ENCODE data around the gene ZBTB16. TPM values are rescaled to one million over a fixed set of nuclear protein-coding genes. Genes with fewer than 3 reads are reported as not detected.

The ZBTB16 gene
- total and polyA plus RNA-seq, 8 donors = 7.9 to 318 (median 55.3) TPM

DNA sequence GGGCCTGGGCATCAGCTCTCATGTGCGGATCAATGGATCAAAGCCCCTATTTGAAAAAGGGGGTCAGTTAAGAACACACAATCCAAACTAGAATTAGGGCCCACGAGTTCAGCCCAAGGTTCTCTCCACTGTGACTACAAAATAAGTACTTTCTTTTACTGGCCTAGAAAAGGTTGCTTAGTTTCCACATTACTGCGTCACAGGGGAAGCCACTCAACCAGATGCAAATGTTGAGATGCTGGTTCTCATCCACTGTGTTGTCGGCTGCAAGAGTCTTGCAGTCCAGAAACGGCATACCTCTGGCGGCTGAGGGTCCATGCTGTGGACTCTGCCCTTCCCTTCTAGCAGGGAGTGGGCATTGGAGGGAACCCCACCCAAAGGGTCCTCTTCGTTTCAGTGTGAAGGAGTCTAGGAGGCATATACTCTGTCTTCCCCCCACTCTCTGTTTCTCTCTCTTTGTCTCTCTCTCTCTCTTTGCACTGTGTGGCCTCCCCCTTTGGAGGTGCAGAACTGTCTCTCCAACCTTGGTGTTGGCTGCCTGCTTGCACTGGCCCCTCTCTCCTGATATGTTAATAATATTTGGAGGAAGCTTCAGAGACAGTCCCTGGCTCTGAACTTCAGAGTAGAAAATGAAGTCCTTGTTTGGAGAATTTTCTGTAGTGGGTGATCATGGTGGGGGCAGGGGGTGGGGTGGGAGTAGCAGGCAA, 137.6 kb downstream of the ZBTB16 start:
- Histone ChIP-seq H3K27me3 (no peaks in the 10 kb centered on the region), H3K36me3 (peaks cover 0 to 20% (median 18%) of the 10 kb centered on the region in 4 donors), H3K4me1 (peaks cover 57 to 90% (median 85%) of the 10 kb centered on the region in 4 donors), H3K4me3 (peak overlapping the region in 1 of 4 donors; percentile 7), H3K9me3 (no peaks in the 10 kb centered on the region), H3K27ac (peak overlapping the region; percentile 76 to 96 (median 88))
- intact Hi-C loops (cut with DNase I; ENCODE audit: low total_unique reads) = no loop called here
- TF ChIP-seq POLR2AphosphoS5 (IDR thresholded peaks at IDR 0.05) = peak; percentile 12 to 65 (median 35)
- peak; percentile 75 for TF ChIP-seq EP300 (IDR thresholded peaks at IDR 0.05)
- TF ChIP-seq, protein P1, sequence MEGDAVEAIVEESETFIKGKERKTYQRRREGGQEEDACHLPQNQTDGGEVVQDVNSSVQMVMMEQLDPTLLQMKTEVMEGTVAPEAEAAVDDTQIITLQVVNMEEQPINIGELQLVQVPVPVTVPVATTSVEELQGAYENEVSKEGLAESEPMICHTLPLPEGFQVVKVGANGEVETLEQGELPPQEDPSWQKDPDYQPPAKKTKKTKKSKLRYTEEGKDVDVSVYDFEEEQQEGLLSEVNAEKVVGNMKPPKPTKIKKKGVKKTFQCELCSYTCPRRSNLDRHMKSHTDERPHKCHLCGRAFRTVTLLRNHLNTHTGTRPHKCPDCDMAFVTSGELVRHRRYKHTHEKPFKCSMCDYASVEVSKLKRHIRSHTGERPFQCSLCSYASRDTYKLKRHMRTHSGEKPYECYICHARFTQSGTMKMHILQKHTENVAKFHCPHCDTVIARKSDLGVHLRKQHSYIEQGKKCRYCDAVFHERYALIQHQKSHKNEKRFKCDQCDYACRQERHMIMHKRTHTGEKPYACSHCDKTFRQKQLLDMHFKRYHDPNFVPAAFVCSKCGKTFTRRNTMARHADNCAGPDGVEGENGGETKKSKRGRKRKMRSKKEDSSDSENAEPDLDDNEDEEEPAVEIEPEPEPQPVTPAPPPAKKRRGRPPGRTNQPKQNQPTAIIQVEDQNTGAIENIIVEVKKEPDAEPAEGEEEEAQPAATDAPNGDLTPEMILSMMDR (IDR thresholded peaks at IDR 0.05) = no peak
- 57 to 79% (median 76%) methylated on average over 7 of the region's 7 CpGs for WGBS, 5 donors
- DNase-seq = peak in 1 of 2 donors; percentile 64

DNA sequence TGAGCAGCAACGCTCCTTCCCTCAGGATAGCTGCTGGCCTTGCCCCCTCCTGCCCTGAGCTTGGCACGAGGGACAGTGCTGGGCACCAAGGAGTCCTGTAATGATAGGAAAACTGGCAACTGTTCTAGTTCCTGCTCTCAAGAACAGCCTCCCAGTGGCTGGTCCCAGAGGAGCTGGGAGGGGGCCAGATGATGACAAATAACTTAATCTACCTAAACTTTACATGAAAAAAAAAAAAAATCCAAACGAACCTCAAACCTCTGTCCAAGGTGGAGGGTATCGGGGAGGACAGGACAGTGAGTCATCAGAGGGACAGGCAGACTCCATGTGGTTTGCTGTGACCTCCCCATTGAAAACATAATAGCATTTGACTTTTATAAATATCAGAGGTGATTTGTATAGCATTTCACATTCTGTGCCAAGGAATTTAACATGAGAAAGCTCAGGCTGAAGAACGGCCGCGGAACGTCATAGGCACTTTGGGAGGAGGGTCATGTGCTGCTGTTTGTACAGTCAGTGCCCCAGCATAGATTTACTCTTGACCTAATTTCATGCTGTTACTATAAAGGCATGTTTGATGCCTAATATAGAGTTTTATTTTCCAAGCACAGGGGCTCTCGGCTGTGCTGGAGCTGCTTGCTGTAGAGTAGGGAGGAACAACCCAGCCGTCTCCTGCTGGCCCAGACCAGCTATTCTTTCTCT, 138.4 kb downstream of the ZBTB16 start:
- Histone ChIP-seq H3K9me3 (no peaks in the 10 kb centered on the region), H3K36me3 (peaks cover 0 to 12% (median 11%) of the 10 kb centered on the region in 4 donors), H3K27me3 (no peaks in the 10 kb centered on the region), H3K4me1 (peaks cover 55 to 92% (median 80%) of the 10 kb centered on the region in 4 donors), H3K27ac (peak overlapping the region; percentile 76 to 96 (median 88)), H3K4me3 (peak overlapping the region in 1 of 4 donors; percentile 10)
- TF ChIP-seq POLR2AphosphoS5 (IDR thresholded peaks at IDR 0.05) = peak; percentile 79 to 98 (median 88)
- TF ChIP-seq EP300 (IDR thresholded peaks at IDR 0.05) = peak; percentile 98
- TF ChIP-seq, protein P1 (IDR thresholded peaks at IDR 0.05) = no peak
- peak in 1 of 4 donors; percentile 12 for TF ChIP-seq POLR2A (IDR thresholded peaks at IDR 0.05)
- WGBS, 5 donors = 11 to 24% (median 21%) methylated on average over 10 of the region's 10 CpGs
- intact Hi-C loops (cut with DNase I; ENCODE audit: low total_unique reads) = no loop called here
- DNase-seq = peak; percentile 85 to 94

DNA sequence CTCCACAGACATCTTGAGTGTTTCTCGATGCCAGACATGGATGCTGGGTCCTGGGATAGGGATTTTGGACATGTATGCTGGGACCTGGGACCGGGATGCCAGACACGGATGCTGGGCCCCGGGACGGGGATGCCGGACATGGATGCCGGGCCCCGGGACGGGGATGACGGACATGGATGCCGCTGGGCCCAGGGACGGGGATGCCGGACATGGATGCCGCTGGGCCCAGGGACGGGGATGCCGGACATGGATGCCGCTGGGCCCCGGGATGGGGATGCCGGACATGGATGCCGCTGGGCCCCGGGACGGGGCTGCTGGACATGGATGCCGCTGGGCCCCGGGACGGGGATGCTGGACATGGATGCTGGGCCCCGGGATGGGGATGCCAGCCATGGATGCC, 139.5 kb downstream of the ZBTB16 start:
- intact Hi-C loops (cut with DNase I; ENCODE audit: low total_unique reads) = no loop called here

More for the DNA sequence above, 139.5 kb downstream of the ZBTB16 start:
- DNase-seq = no peak
- H3K36me3 ChIP-seq = peaks cover 0 to 17% (median 12%) of the 10 kb centered on the region in 4 donors
- no peaks in the 10 kb centered on the region for H3K9me3 ChIP-seq
- peak overlapping the region; percentile 76 to 96 (median 88) for H3K27ac ChIP-seq
- no peaks in the 10 kb centered on the region for H3K27me3 ChIP-seq
- H3K4me3 ChIP-seq = no peak overlapping the region
- TF ChIP-seq, protein P1 (IDR thresholded peaks at IDR 0.05) = no peak
- TF ChIP-seq EP300 (IDR thresholded peaks at IDR 0.05) = no peak
- TF ChIP-seq POLR2AphosphoS5 (IDR thresholded peaks at IDR 0.05) = no peak
- TF ChIP-seq POLR2A (IDR thresholded peaks at IDR 0.05) = no peak
- peaks cover 50 to 81% (median 69%) of the 10 kb centered on the region in 4 donors for H3K4me1 ChIP-seq
- 97 to 99% (median 98%) methylated on average over 26 of the region's 26 CpGs for WGBS, 5 donors

Measured in stomach (tissue), 9 donors.